SK-N-SH (cell line): Measurements from ENCODE around the gene CD180. TPM values are rescaled to one million over a fixed set of nuclear protein-coding genes. Genes with fewer than 3 reads are reported as not detected.

ENCODE experiments used
- CTCF ChIA-PET: fragments of 300-600, 350-600 bp; formaldehyde crosslinking; extraction: SDS; loops from one replicate; lab custom pipeline; 2021; lab: Yijun Ruan, JAX
- POLR2A ChIA-PET: fragments of 350-600 bp; sonication (Branson Sonifier 250); formaldehyde crosslinking; extraction: SDS; loops from one replicate; lab custom pipeline; 2020; ENCODE audit warnings: antibody characterized with exemption, inconsistent platforms; lab: Yijun Ruan, JAX
- DNase-seq: peaks from one replicate; pipeline ENCODE4 v3.0.0; 2012
- H2AFZ ChIP-seq: fragments of 200-600 bp; sonication (generic); 2 replicates; pipeline ENCODE4 v1.8.1; 2016; ENCODE audit warnings: antibody characterized with exemption, mild to moderate bottlenecking, low read depth
- H3F3A ChIP-seq: fragments of 200-600 bp; sonication (generic); replicated peaks from 2 replicates; pipeline ENCODE3; 2016; ENCODE audit warnings: antibody characterized with exemption, mild to moderate bottlenecking; ENCODE audit not compliant: insufficient read depth
- H3K27ac ChIP-seq, 2 experiments: fragments of 200-500 bp in 1 of 2; fragments of 200-600 bp in 1 of 2; sonication (Bioruptor generic) in 1 of 2; sonication (generic), shearing (Covaris generic) in 1 of 2; 2 replicates each; pipeline versions ENCODE4 v1.5.1 to v1.6.1; 2014 to 2016; ENCODE audit warnings: low read depth in 2 of 2, inconsistent platforms in 1 of 2, low read length in 1 of 2, mild to moderate bottlenecking in 1 of 2, mixed read lengths in 1 of 2
- H3K27me3 ChIP-seq: fragments of 200-600 bp; sonication (generic), shearing (Covaris generic); 2 replicates; pipeline ENCODE4 v1.6.1; 2016; ENCODE audit warnings: mixed run types; ENCODE audit not compliant: insufficient read depth
- H3K36me3 ChIP-seq, 2 experiments: fragments of 200-500 bp in 1 of 2; fragments of 200-600 bp in 1 of 2; sonication (Bioruptor generic) in 1 of 2; sonication (generic) in 1 of 2; replicated peaks in 1 of 2; 2 replicates each; pipeline versions ENCODE3 to v1.5.1; 2014 to 2016; ENCODE audit warnings: low read length in 1 of 2, mild to moderate bottlenecking in 1 of 2; ENCODE audit not compliant: insufficient read depth in 2 of 2, control insufficient read depth in 1 of 2
- H3K4me1 ChIP-seq, 2 experiments: fragments of 200-500 bp in 1 of 2; fragments of 200-600 bp in 1 of 2; sonication (Bioruptor generic) in 1 of 2; sonication (generic), shearing (Covaris generic) in 1 of 2; 2 replicates each; pipeline versions ENCODE4 v1.5.1 to v1.6.1; 2014 to 2016; ENCODE audit warnings: low read depth in 1 of 2, low read length in 1 of 2, mixed run types in 1 of 2; ENCODE audit not compliant: insufficient read depth in 2 of 2, control insufficient read depth in 1 of 2
- H3K4me2 ChIP-seq: fragments of 200-600 bp; sonication (generic), shearing (Covaris generic); 2 replicates; pipeline ENCODE4 v1.6.1; 2017; ENCODE audit warnings: mixed run types
- H3K4me3 ChIP-seq, 2 experiments: fragments of 200-500 bp in 1 of 2; fragments of 200-600 bp in 1 of 2; sonication (Bioruptor generic) in 1 of 2; sonication (generic), shearing (Covaris generic) in 1 of 2; 2 replicates each; pipeline versions ENCODE4 v1.5.1 to v1.8.1; 2014 to 2016; ENCODE audit warnings: low read depth in 2 of 2, inconsistent platforms in 1 of 2, low read length in 1 of 2, mild to moderate bottlenecking in 1 of 2, mixed read lengths in 1 of 2, moderate library complexity in 1 of 2
- H3K79me2 ChIP-seq: fragments of 200-600 bp; sonication (generic); 2 replicates; pipeline ENCODE4 v1.8.1; 2017; ENCODE audit warnings: mild to moderate bottlenecking; ENCODE audit not compliant: insufficient read depth
- H3K9ac ChIP-seq: fragments of 200-600 bp; sonication (generic); 2 replicates; pipeline ENCODE4 v1.6.1; 2017; ENCODE audit warnings: mixed run types
- H3K9me2 ChIP-seq: fragments of 200-600 bp; sonication (generic); 2 replicates; pipeline ENCODE4 v1.6.1; 2017; ENCODE audit warnings: mixed run types
- H3K9me3 ChIP-seq: fragments of 200-600 bp; sonication (generic); 2 replicates; pipeline ENCODE4 v1.6.1; 2017; ENCODE audit warnings: mixed run types, mild to moderate bottlenecking, moderate library complexity
- H4K20me1 ChIP-seq: fragments of 200-600 bp; sonication (generic); 2 replicates; pipeline ENCODE4 v1.6.1; 2017; ENCODE audit warnings: mild to moderate bottlenecking, mixed run types; ENCODE audit not compliant: insufficient read depth
- EP300 ChIP-seq, 2 experiments: IDR thresholded peaks; 2 replicates each; pipeline versions ENCODE4 v1.4.0 to v1.6.1; 2012; ENCODE audit warnings: borderline replicate concordance in 1 of 2, low read depth in 1 of 2, low read length in 1 of 2
- EZH2phosphoT487 ChIP-seq: fragments of 200-600 bp; sonication (generic); IDR thresholded peaks from 2 replicates; pipeline ENCODE4 v1.6.1; 2017; ENCODE audit warnings: low read depth, mixed run types, mild to moderate bottlenecking, antibody characterized with exemption, moderate library complexity, borderline replicate concordance
- FOSL2 ChIP-seq: IDR thresholded peaks from 2 replicates; pipeline ENCODE4 v1.4.0; 2012; ENCODE audit warnings: low read depth, mild to moderate bottlenecking, moderate library complexity, borderline replicate concordance
- FOXJ3 ChIP-seq: sonication (generic); formaldehyde crosslinking; IDR thresholded peaks from 2 replicates; pipeline ENCODE4 v1.5.1; 2020; ENCODE audit warnings: mild to moderate bottlenecking, missing genetic modification reagents
- FOXM1 ChIP-seq: IDR thresholded peaks from 2 replicates; pipeline ENCODE4 v1.4.0; 2012; ENCODE audit warnings: low read depth, mild to moderate bottlenecking
- GATA2 ChIP-seq: sonication (generic); formaldehyde crosslinking; IDR thresholded peaks from 2 replicates; pipeline ENCODE4 v1.5.0; 2020; ENCODE audit warnings: mild to moderate bottlenecking, missing genetic modification reagents
- JUND ChIP-seq: IDR thresholded peaks from 2 replicates; pipeline ENCODE4 v1.4.0; 2012
- NFIC ChIP-seq: IDR thresholded peaks from 2 replicates; pipeline ENCODE4 v1.4.0; 2012; ENCODE audit warnings: borderline replicate concordance
- POLR2AphosphoS5 ChIP-seq: IDR thresholded peaks from 2 replicates; pipeline ENCODE4 v1.6.1; 2012; ENCODE audit warnings: low read depth, low read length
- RCOR1 ChIP-seq: fragments of 150-350 bp; IDR thresholded peaks from 2 replicates; pipeline ENCODE4 v1.6.1; 2017; ENCODE audit warnings: antibody characterized with exemption, low read length
- RFX5 ChIP-seq: IDR thresholded peaks from 2 replicates; pipeline ENCODE4 v1.6.1; 2012; ENCODE audit warnings: mild to moderate bottlenecking, improper control_type of control experiment, low read length
- RXRA ChIP-seq: IDR thresholded peaks from 2 replicates; pipeline ENCODE4 v1.4.0; 2012; ENCODE audit warnings: low read depth, mild to moderate bottlenecking, borderline replicate concordance
- SIN3A ChIP-seq: IDR thresholded peaks from 2 replicates; pipeline ENCODE4 v1.6.1; 2012; ENCODE audit warnings: low read depth, mild to moderate bottlenecking, low read length, moderate library complexity, borderline replicate concordance
- SMC3 ChIP-seq: IDR thresholded peaks from 2 replicates; pipeline ENCODE4 v1.6.1; 2012; ENCODE audit warnings: low read depth, low read length, improper control_type of control experiment
- TCF12 ChIP-seq: IDR thresholded peaks from 2 replicates; pipeline ENCODE4 v1.4.0; 2012
- WGBS: methylation state at CpG from one replicate; pipeline ENCODE4 v1.1.6; 2017; ENCODE audit warnings: low lambda C conversion rate; 5-methylcytosine and 5-hydroxymethylcytosine counted together
- polyA plus RNA-seq, 3 experiments: library from polyadenylated mRNA; depleted of rRNA; stranded (reverse); fragments of >200 nt; gene quantifications; 2 replicates each; pipeline ENCODE4 v1.2.3, GENCODE V29; 2012
- TF ChIP-seq, protein P1 (sequence below): fragments of 150-350 bp; IDR thresholded peaks from 2 replicates; pipeline ENCODE4 v1.6.1; 2017; ENCODE audit warnings: antibody characterized with exemption, low read length, low read depth, borderline replicate concordance
- TF ChIP-seq, protein P2 (sequence below): IDR thresholded peaks from 2 replicates; pipeline ENCODE4 v1.4.0; 2012; ENCODE audit warnings: low read depth
- TF ChIP-seq, protein P3 (sequence below): IDR thresholded peaks from 2 replicates; pipeline ENCODE4; 2012
- TF ChIP-seq, protein P4 (sequence below): fragments of 150-350 bp; IDR thresholded peaks from 2 replicates; pipeline ENCODE4 v1.6.1; 2016; ENCODE audit warnings: mild to moderate bottlenecking, low read depth, low read length
- TF ChIP-seq, protein P5 (sequence below): IDR thresholded peaks from 2 replicates; pipeline ENCODE4 v1.4.0; 2012; ENCODE audit warnings: low read depth, borderline replicate concordance

CD180 gene
- polyA plus RNA-seq, 1 of the 3 experiments (the other 2 are of a cell fraction): 0.02 TPM

DNA sequence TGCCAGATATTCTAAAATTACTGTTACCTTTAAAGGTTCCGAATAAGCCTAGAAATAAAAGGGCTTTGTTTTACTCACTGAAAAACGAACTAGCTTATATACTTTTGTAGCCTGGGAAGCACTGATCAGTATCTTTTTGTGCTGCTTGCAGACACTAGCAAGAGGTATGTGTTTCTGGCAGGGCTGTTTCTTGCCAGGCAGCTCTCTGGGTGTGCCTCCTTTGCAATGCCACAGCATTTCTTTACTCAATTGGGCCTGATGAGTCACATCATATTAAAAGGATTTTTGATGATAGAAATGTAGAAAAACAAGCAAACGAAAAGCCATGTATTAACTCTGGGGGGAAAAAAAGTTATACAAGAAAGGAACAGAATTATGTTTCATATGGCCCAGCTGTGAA, 35.6 kb downstream of the CD180 start:
- Histone ChIP-seq H3K27me3 (no peaks in the 10 kb centered on the region), H3K4me3 (no peak overlapping the region), H3K27ac (peak overlapping the region; percentile 52 to 67; a peak in 2 of 4 replicates), H3K9ac (no peak overlapping the region; the same call in 1 of the 2 replicates), H2AFZ (peak overlapping the region; percentile 26; the same call in 1 of the 2 replicates), H3K9me2 (no peaks in the 10 kb centered on the region), H3K4me2 (peak overlapping the region; percentile 38; the same call in 1 of the 2 replicates), H3K79me2 (no peaks in the 10 kb centered on the region), H4K20me1 (no peaks in the 10 kb centered on the region)
- CTCF ChIA-PET: interaction anchor here (0.6 to 13.3 kb wide), 6 partner anchors 11 to 1125 kb away, joined by 3 to 201 read pairs (median 4); no protein-coding TSS in a partner anchor
- 27% methylated on average over 3 of the region's 3 CpGs for WGBS
- POLR2A ChIA-PET: no interaction called here
- DNase-seq: peak; percentile 49
- TF ChIP-seq RFX5 (no peak), RCOR1 (0 out of 2 replicates have a peak, but pooled peaks have one; percentile 13), SMC3 (no peak), EZH2phosphoT487 (no peak), RXRA (no peak), TCF12 (peak; percentile 60), JUND (peak; percentile 42), POLR2AphosphoS5 (no peak), FOSL2 (peak; percentile 51; the same call in 1 of the 2 replicates), GATA2 (CRISPR knock-in tag) (peak; percentile 38; the same call in 1 of the 2 replicates), EP300 (IDR thresholded peaks at IDR 0.05; ENCODE audit: borderline replicate concordance in 1 of 2, low read depth in 1 of 2, low read length in 1 of 2) (no peak), NFIC (peak; percentile 26; the same call in 1 of the 2 replicates), FOXJ3 (CRISPR knock-in tag) (no peak), SIN3A (no peak), FOXM1 (no peak)
- TF ChIP-seq, protein P1, sequence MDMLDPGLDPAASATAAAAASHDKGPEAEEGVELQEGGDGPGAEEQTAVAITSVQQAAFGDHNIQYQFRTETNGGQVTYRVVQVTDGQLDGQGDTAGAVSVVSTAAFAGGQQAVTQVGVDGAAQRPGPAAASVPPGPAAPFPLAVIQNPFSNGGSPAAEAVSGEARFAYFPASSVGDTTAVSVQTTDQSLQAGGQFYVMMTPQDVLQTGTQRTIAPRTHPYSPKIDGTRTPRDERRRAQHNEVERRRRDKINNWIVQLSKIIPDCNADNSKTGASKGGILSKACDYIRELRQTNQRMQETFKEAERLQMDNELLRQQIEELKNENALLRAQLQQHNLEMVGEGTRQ: no peak
- TF ChIP-seq, protein P2, sequence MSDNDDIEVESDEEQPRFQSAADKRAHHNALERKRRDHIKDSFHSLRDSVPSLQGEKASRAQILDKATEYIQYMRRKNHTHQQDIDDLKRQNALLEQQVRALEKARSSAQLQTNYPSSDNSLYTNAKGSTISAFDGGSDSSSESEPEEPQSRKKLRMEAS: no peak
- TF ChIP-seq, protein P3, sequence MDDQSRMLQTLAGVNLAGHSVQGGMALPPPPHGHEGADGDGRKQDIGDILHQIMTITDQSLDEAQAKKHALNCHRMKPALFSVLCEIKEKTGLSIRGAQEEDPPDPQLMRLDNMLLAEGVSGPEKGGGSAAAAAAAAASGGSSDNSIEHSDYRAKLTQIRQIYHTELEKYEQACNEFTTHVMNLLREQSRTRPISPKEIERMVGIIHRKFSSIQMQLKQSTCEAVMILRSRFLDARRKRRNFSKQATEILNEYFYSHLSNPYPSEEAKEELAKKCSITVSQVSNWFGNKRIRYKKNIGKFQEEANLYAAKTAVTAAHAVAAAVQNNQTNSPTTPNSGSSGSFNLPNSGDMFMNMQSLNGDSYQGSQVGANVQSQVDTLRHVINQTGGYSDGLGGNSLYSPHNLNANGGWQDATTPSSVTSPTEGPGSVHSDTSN: peak; percentile 22; the same call in 1 of the 2 replicates
- TF ChIP-seq, protein P4, sequence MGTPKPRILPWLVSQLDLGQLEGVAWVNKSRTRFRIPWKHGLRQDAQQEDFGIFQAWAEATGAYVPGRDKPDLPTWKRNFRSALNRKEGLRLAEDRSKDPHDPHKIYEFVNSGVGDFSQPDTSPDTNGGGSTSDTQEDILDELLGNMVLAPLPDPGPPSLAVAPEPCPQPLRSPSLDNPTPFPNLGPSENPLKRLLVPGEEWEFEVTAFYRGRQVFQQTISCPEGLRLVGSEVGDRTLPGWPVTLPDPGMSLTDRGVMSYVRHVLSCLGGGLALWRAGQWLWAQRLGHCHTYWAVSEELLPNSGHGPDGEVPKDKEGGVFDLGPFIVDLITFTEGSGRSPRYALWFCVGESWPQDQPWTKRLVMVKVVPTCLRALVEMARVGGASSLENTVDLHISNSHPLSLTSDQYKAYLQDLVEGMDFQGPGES: no peak
- TF ChIP-seq, protein P5, sequence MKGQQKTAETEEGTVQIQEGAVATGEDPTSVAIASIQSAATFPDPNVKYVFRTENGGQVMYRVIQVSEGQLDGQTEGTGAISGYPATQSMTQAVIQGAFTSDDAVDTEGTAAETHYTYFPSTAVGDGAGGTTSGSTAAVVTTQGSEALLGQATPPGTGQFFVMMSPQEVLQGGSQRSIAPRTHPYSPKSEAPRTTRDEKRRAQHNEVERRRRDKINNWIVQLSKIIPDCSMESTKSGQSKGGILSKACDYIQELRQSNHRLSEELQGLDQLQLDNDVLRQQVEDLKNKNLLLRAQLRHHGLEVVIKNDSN: no peak
- TF ChIP-seq, all 33 proteins: peak for 7
- Histone ChIP-seq H3K4me1 (peaks cover 11 to 14% of the 10 kb centered on the region in 2 experiments; a peak in 2 of 4 replicates), H3F3A (peaks cover 5% of the 10 kb centered on the region), H3K36me3 (peaks cover 0 to 26% of the 10 kb centered on the region in 2 experiments), H3K9me3 (no peaks in the 10 kb centered on the region)
